HG03196 (cell line): ENCODE results near the gene SHISAL2A.

Source experiments
- ATAC-seq: cut with Tn5 transposase; IDR thresholded peaks from one replicate; pipeline ENCODE4 v1.9.1; 2021; ENCODE audit not compliant: unreplicated experiment

The SHISAL2A gene

DNA sequence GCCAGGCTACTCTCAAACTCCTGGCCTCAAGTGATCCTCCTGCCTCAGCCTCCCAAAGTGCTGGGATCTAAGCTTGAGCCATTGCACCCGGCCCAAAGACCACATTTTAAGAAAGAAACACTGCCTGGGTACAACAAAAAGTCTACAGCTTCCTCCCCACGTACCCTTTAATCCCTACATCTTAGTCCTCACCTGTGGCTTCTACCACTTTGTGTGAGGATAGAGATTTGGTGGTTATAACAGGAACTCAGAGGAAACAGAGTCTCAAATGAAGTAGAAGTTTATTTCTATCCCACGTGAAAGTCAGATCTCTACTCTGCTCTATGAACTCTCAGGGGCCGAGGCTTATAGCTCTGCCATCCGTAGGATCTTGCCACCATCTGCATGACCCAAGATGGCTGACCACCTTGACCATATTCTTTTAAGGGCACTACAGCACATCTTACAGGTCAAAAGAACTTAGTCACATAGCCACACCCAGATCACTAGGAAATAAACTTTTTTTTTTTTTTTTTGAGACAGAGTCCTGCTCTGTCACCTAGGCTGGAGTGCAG, 17.4 kb upstream of the SHISAL2A start:
- ATAC-seq, result no peak

DNA sequence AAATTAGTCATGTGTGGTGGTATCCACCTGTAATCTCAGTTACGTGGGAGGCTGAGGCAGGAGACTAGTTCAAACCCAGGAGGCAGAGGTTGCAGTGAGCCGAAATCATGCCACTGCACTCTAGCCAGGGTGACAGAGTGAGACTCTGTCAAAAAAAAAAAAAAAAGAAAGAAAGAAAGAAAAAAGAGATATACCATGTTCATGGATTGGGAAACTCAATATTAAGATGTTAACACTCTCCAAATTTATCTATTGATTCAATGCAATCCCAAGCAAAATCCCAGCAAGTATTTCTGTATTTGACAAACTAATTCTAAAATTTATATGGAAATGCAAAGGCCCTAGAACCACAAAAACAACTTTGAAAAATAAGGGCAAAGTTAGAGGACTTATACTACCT, 11.0 kb upstream of the SHISAL2A start:
- ATAC-seq, result no peak

DNA sequence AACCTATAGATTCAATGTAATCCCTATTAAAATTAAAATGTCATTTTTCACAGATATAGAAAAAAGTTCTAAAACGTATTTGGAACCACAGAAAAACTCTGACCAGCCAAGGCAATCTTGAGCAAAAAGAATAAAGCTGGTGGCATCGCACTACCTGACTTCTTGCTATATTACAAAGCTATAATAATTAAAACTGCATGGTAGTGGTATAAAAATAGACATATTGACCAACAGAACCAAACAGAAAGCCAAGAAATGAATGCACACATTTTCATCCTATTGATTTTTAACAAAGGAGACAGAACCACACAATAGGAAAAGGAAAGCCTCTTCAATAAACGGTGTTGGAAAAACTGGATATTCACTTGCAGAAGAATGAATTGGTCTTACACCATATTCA, 9.2 kb upstream of the SHISAL2A start:
- ATAC-seq, result no peak

DNA sequence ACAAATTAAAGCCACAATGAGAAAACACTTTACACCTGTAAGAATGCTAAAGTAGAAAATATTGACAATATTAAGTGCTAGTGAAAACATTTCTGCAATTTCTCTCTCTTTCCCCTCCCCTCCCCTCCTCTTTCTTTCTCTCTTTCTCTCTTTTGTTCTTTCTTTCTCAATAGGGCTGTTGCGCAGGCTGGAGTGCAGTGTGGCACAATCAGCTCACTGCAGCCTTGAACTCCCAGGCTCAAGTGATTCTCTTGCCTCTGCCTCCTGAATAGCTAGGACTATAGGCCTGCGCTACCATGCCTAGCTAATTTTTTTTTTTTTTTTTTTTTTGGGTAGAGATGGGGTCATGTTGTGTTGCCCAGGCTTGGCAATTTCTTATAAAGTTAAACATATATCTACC, 5.9 kb upstream of the SHISAL2A start:
- no peak for ATAC-seq

DNA sequence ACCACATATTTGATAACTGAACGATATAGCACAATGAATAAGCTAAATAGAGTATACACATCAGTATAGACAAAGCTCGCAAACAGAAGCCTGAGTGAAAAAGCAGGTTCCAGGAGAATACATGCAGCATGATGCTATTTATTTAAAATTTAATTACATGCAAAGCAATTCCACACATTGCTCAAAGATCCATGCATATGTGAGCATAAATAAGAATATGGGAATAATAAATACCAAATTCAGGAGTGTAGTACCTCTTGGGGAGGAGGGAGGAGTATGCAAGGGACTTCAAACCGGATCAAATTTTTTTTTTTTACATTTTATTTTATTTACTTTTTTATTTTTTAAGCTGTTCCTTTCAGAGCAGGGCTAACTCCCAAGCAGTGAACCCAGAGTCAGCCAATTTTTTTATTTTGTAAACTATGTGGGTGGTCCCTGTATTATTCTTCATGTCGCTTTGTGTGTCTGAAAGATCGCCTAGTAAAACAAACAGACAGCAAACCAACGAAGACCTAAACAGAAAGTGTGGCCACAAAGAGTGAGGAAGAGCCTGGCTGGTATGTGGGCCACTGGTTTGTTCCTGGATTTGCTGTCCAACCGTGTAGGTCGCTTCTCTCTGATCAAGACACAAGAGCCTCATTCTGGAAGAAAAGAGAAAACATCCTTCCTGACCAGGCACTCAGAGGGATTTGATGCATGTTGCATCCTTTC, 4.2 kb upstream of the SHISAL2A start:
- ATAC-seq, result no peak

DNA sequence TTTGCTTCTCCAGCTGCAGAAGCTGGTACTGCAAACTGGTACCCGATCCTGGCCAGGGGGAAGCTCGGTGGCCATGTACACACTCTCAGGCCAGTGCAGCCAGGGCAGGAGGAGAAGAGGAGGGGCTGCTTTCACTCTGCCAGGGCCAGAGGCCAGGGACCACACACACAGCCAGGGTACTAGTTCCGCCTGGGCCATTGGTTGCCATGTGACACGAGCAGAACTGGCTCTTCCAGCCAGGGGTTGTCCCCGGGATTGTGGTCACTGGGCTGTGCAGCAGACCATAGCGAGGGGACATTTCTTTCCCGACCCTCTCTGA, 3.7 kb upstream of the SHISAL2A start:
- no peak for ATAC-seq

DNA sequence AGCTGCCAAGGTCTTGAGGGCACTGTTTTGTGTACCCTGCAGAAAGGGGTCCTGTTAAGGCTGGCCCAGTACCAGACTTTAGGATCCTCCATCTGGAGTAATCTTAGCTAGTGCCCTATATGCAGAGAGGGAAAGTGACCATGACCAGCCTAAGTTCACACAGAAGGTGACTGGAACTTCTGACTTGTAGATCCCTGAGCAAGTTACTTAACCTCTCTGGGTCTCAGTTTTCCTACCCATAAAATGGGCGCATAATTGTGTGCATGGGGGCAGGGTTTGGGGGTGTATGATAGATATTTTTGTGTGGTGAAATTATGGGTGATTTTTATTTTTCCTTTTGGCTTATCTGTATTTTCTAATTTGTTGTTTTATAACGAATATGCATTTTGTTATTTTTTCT, 3.3 kb upstream of the SHISAL2A start:
- ATAC-seq, result no peak

DNA sequence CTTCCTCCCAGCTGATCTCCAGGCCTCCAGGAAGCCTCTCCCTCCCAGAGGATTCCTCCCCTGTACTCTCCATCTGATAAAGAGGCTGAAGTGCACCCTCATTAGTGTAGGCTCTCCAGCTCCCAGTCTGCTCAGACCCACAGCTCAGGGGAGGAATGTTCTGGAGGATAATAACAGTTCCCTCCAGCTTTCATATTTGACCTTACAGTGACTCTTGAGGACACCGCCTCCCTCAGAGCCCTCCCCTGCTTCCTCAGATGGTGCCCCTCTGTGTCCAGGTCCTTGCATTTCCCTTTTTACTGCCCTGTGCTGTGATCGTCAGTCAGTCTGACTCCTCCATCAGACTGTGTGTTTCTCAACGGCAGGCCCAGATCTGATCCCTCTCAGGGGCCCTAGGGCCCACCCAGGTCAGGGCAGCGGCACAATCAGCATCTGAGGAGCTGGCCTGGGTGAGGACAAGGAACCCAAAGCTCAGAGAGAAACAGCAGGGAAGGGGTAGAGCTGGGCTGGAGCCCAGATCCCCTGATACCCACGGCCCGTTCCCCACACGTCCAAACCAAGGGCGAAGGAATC, 1.1 kb upstream of the SHISAL2A start:
- ATAC-seq, result no peak

DNA sequence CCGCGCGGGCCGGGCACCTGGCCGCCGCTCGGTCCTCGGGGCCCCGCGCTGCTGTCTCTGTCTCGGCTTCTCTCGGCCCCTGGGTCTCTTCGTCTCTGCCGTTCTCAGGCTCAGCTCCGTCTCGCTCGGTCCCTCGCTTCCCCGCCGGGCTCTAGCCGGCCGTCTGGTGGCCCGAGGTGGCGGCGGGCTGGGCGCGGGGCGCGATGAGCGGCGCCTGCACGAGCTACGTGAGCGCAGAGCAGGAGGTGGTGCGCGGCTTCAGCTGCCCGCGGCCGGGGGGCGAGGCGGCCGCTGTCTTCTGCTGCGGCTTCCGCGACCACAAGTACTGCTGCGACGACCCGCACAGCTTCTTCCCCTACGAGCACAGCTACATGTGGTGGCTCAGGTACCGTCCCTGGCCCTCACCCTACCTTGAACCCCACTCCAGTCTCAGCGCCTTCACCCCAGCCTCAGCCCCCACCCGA, 355 bp downstream of the SHISAL2A start:
- ATAC-seq, result no peak

DNA sequence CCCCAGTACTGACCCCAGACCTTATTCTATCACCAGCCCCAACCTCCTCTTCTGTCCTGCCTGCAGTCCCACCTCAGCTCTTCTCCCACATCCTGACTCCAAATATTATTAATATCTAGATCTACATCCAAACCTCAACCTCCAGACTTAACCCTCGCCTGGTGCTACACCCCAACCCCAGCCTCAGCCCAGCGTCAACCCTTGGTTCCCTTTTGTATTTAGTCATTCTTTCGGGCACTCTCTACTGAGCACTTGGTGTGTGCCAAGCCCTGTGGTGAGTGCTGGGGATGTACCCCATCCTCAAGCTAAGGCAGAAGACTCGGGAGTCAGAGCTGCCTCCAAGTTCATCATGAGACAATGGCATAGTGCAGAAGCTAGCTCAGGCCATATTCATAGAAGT, 1.1 kb downstream of the SHISAL2A start:
- no peak for ATAC-seq

DNA sequence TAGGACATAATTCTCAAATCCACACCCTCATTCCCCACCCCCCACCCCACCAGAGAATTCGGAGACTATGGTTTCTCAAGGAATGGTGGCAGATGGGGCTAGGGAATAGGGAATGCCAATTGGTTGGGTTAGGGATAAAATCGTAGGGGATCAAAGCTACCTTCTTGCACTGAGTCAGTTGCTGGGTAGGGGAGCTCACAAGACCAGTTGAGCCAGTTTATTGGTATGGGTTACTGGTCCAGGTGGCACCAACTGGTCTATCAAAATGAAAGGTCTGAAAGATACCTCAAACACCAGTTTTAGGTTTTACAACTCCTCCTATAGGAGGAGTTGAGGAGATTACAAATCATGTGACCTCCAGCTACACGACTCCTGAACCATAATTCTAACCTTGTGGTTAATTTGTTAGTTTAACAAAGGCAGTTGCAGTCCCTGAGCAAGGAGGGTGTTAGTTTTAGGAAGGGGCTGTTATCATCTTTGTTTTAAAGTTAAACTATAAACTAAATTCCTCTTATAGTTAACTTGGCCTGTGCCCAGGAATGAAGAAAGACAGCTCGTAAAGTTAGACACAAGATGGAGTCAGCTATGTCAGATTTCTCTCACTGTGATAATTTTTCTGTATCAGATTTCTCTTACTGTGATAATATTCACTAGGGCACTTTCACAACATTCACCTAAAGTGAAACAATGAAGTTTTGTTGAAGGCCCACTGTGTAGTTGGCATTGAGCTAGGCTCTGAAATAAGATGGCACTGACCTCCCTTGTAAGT, 2.5 kb downstream of the SHISAL2A start:
- no peak for ATAC-seq

DNA sequence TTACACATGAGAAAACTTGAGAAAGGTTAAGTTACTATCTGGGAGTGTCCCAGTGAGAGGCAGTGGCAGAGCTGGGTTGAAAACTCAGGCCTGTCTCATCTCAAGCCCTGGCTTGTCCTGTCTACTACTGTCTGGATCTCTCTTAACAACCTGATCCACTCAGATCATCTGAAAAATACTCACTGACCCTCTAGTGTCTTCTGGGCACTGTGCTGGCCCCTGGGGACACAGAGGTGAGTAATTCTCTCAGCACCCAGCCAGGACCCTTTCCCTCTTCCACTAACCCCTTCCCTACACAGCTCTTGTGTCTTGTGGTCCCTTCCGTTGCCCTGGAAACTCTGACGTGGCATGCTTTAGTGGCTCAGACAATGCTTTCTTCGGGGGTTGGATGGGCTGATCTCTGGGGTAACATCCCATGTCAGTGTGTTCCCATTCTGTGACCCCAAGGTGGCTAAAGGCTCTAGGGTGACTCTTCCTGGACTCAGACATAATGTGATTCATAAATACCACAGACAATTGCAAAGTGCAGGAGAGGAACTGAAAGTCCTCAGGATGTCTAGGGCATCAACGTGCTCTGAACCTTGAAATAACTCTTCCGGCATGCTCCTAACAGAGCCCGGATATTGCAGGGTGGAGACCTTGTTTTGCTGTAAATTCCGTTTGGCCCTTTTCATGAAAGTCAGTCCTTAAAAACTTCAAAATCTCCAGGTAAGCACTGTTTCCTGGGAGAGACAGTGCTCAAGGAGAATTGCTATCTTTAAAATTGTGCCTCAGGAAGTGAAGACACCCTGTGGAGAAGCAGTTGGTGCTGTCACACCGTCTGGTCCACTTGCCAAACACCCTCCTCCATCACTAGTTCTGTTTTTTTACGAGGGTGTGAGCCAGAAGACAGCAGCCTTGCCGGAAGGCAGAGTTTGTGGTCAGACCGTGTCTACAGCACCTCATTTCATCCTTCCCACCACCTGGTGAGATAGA, 4.0 kb downstream of the SHISAL2A start:
- peak; percentile 74 for ATAC-seq

DNA sequence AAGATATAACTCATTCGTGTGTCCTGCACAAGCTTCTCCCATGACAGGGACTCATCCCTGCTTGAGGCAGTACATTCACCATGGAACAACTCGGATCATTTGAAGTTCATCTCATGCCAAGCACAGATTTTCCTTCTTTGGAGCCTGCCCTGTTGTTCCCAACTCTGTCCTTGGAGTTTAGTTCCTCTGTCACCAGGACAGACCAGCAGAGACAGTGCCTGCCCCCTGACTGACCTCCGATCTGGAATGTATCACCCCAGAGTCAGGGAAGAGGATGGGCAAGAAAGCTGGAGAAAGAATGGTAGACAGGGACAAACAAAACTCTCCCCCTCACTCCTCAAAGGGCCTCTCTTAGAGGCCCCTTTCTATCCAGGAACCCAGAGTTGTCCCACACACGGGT, 5.0 kb downstream of the SHISAL2A start:
- no peak for ATAC-seq

DNA sequence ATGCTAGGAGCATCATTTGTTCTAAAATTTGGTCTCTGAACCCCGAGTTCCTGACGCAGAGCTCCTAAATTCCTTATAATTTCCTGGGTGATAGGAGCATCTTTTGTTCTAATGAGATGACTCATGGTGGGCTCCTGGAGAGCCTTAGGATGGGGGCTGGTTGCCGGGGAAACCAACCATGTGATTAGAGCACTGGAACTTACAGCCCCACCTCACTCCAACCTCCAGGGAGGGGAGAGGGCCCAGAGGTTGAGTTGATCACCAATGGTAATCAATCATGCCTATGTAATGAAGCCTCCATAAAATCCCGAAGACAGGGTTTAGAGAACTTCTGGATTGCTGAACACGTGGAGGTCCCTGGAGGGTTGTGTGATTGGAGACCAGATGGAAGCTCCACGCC, 7.7 kb downstream of the SHISAL2A start:
- no peak for ATAC-seq

DNA sequence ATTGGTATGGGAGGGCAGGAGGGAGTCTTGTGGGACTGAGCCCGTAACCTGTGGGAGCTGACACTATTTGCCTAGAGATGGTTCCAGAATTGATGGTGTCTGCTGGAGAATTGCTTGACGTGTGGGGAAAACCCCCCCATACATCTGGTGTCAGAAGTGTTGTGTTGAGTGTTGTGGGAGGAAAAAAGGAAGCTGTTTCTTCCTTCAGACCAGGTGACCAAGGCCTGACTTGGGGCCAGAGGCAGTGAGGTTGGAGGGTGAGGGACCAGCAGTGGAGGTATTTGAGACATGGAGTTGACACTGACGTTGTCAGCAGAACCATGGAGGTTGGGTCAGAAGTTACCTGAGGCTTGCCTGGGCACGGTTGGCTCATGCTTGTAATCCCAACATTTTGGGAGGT, 8.3 kb downstream of the SHISAL2A start:
- ATAC-seq, result no peak

DNA sequence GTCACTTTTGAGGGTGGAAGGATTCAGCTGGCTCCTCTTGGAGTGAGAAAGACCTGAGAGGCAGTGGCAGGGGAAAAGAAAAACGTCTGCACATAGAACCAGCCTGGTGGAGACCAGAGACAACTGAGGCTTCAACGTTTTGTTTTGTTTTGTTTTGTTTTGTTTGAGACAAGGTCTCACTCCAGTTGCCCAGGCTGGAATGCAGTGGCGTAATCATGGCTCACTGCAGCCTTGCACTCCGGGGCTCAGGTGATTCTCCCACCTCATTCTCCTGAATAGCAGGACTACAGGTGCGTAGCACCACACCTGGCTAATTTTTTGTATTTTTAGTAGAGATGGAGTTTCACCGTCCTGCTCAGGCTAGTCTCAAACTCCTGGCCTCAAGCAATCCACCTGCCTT, 12.3 kb downstream of the SHISAL2A start:
- ATAC-seq, result no peak

DNA sequence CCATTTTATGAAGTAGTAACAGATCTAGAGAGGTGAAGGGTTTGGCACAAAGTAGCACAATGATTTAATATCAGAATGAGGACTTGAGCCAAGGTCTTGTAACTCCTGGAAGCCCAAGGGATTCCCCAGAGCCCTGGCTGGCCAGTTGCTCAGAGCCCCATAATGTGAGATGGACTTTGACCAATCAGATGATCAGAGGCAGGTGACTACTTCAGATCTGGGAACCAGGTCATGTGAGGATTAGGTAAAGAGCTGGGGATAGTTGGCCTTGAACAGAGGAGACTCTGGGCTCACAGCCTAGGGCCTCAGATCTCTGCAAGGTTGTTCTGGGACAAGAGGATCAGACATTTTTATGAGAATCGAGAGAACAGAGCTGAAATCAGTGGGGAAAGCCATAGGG, 18.9 kb downstream of the SHISAL2A start:
- ATAC-seq, result no peak

DNA sequence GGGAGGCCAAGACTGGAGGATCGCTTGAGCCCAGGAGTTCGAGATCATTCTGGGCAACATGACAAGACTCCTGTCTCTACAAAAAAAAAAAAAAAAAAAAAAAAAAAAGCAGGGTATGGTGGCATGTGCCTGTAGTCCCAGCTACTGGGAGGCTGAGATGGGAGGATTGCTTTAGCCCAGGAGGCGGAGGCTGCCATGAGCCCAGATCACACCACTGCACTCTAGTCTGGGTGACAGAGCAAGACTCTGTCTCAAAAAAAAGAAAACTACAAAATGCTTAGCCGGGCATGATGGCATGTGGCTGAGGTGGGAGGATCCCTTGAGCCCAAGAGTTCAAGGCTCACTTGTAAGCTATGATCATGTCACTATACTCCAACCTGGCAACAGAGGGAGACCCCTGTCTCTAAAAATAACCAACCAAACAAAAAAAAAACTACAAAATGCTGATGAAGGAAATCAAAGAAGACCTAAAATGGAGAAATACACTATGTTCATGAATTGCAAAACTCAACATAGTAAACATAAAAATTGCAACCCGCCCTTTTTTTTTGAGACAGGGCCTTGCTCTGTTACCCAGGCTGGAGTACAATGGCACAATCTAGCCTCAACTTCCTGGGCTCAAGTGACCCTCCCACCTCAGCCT, 20.4 kb downstream of the SHISAL2A start:
- no peak for ATAC-seq

DNA sequence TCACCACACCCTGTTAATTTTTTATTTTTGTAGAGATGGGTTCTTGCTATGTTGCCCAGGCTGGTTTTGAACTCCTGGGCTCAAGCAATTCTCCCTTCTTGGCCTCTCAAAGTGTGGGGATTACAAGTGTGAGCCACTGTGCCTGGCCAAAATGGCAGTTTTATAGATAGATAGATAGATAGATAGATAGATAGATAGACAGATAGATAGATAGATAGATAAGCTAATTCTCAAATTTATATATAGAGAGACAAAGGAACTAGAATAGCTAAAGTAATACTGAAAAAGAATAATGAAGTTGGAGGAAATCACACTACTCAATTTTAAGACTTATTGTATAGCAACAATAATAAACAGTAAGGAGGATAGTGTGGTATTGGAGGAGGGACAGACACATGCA, 21.1 kb downstream of the SHISAL2A start:
- ATAC-seq, result no peak

DNA sequence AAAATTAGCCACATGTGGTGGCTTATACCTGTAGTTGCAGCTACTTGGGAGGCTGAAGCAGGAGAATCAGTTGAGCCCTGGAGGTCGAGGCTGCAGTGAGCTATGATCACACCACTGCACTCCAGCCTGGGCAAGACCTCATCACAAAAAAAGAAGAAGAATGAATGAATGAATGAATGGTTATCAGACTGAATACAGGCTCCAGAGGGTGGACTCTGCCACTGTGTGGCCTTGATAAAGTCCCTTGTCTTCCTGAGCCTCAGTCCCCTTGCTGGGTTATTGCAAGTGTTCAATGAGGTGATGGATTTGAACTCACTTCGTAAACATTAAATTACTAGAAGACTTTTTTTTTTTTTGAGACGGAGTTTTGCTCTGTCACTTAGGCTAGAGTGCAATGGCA, 24.7 kb downstream of the SHISAL2A start:
- no peak for ATAC-seq

DNA sequence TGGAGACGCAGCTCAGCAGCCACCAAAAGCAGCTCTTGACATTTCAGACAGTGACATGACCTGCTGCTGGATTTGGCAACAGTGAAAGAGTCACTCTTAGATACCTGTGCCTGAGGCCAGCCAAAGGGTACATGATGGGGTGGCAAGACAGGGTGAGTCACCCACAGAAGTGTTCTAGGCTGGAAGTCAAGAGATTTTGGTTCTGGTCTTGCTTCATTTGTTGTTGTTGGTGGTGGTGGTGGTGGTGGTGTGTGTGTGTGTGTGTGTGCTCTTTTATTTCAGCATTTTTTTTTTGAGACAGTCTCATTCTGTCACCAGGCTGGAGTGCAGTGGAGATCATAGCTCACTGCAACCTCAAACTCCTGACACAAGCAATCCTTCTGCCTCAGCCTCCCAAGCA, 25.8 kb downstream of the SHISAL2A start:
- ATAC-seq, result no peak
